IPS-11a (cell line): ENCODE measurements around the gene SLC39A3.

Experiments
- H3K4me3 ChIP-seq: one replicate; pipeline ENCODE4 v1.5.1; 2013; ENCODE audit warnings: low read depth, low read length, control low read depth

The SLC39A3 gene, protein sequence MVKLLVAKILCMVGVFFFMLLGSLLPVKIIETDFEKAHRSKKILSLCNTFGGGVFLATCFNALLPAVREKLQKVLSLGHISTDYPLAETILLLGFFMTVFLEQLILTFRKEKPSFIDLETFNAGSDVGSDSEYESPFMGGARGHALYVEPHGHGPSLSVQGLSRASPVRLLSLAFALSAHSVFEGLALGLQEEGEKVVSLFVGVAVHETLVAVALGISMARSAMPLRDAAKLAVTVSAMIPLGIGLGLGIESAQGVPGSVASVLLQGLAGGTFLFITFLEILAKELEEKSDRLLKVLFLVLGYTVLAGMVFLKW

DNA sequence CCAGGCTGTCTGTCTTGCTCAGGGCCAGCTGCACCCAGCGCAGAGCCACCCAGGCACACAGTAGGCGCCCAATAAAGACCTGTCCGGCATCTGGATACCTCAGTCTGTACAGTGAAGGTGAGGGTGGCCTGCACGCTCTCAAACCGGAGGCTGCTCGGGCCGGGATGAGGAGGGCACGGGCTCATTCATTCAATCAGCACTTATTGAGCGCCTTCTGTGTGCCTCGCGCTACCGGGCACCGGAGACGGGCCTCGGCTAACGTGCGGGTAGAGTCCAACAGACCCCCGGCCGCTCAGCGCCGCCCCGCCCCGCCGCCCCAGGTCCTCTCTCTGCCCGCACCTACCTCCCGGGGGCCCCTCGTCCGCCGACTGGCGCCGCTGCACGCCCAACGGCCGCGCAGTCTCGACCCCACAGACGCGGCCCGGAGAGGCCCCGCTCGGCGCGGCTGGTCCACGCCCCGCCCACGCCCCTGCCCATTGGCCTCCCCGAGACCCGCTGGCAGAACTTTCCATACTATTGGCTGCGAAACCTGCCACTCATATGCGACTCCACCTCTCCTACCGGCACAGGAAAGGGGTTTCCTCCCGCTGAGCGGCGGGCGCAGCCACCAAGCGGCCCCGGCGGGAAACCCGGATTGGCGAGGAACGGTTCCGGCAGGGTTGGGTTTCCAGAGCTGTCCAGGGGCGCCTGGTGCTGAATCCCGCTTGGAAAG, at the start of gene SLC39A3:
TSS of gene SLC39A3 (minus strand) at position 416 of the 712 bp plus-strand sequence. CDS start 2,760 bp downstream, outside the sequence.
- peak within 1 kb of the TSS; percentile 85 for H3K4me3 ChIP-seq

DNA sequence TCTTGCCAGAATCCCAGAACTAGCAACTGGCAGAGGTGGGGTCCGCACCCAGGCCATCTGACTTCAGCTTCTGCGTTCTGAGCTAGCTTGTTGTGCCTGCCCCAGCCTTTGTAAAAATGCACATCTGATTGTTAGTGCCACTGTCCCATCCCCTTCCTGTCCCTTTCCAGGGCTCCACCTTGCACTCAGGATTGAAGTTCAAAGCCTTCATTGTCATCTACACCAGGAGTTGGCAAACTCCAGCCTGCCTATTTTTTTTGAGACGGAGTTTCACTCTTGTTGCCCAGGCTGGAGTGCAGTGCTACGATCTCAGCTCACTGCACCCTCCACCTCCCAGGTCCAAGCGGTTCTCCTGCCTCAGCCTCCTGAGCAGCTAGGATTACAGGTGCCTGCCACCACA, 48.4 kb upstream of the SLC39A3 start:
- no peak overlapping the region for H3K4me3 ChIP-seq

DNA sequence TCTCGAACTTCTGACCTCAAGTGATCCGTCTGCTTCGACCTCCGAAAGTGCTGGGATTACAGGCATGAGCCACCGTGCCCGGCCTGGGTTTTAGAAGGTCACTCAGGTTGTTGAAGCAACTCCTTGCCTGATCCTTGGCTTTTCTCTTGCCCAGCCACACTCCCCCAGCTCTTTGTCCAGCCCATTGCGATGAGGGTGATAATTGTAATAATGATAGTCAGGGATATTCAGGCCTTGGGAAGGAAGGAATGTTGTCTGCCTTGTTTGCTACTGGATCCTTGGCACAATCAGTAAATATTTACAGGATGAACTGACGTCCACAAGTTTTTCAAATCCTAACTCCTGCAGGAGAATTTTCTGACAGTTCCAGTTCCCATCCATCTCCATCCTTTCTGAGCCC, 47.3 kb upstream of the SLC39A3 start:
- no peak overlapping the region for H3K4me3 ChIP-seq

DNA sequence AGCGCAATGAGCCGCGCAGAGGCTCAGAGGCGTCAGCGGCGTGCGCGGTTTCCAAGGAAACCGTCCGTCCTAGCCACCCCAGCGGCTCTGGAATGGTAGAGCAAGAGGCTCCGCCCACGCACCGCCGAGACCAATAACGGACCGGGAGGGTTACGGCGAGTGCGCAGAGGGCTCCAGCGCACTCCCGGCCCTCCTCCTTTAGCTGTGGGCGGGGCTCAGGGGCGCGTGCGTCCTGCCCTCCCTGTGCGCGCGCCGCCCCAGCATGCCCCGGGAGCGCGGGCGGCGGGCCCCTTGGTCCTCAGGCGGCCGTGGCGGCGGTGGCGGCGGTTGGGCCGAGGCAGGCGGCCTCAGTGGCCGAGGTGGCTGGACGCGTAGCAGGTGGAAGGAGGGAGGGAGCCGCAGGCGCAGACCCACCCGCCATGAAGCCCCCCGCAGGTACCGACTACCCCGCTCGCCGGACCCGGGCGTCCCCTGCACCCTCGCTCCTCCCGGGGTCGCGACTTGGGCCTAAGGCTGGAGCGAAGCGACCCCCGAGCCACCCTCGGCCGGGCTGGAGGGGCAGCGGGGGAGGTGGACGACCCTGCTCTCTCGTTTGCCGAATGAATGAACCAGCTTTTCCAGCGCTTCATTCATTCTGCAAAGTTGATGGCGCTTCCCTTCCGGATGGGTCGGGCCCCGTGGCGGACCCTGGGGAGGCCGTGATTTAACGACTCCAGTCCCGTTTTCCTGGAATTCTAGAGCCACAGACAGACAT, 45.6 kb upstream of the SLC39A3 start, which contains the start of gene THOP1:
TSS of gene THOP1 (plus strand) at position 260 of the 754 bp plus-strand sequence. CDS start at position 420, 160 bp downstream.
- H3K4me3 ChIP-seq = peak within 1 kb of the TSS; percentile 83

DNA sequence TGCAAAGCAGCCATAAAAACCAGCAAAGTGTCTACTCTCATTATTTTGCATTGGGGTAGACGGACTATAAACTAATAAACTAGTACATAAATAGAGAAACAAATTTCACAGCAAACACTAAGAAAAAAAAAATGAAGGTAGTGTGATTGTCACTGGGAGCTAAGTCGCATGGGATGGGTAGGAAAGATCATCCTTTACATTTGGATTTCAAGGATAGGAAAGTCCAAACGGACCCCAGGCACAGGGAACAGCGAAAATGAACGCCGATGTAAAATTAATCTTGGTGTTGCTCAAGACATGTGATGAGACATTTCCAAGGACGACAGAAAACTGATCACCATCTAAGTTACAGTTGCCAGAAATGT, 43.9 kb upstream of the SLC39A3 start:
- no peak overlapping the region for H3K4me3 ChIP-seq

DNA sequence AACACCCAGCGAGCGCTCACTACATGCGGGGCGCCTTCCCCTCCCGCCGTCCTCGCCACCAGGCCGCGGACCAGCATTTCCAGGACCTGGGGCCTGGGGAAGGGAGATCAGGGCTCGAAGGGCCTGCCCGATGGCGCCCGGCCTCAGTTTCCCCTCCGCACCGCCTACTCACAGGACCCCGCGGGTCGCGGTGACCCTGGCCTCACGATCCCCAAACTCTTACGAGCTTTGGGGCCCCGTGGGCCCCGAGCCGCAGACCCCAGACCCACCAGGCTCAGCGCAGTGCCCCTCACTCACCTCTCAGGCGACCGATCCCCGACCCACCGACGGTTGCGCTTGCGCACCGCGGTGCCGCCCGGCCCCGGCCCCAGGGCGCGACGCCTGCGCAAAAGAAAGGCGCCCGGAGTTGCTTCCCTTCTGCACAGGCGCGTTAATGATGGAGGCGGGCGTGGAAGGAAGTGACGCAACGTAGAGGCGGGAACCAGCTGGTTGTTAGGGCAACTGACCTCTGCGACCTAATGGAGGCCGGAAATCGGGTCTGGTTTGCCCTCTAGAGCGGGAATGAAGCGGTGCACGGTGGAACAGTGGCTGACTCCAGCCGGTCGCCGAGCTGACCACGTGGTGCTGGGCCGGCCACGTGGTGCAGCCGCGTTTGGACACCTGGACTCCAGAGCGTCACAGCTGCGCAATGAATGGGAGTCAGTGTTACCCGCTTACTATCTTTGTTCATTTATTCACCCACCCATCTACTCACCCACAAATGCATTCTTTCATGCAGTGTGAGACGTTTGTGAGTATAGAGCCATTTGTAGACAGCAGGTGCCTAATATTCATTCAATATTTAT, 43.3 kb upstream of the SLC39A3 start, which contains the start of gene SGTA:
TSS of gene SGTA (minus strand) at position 338 of the 845 bp plus-strand sequence. CDS start 14,205 bp downstream, outside the sequence.
- H3K4me3 ChIP-seq = peak within 1 kb of the TSS; percentile 85

DNA sequence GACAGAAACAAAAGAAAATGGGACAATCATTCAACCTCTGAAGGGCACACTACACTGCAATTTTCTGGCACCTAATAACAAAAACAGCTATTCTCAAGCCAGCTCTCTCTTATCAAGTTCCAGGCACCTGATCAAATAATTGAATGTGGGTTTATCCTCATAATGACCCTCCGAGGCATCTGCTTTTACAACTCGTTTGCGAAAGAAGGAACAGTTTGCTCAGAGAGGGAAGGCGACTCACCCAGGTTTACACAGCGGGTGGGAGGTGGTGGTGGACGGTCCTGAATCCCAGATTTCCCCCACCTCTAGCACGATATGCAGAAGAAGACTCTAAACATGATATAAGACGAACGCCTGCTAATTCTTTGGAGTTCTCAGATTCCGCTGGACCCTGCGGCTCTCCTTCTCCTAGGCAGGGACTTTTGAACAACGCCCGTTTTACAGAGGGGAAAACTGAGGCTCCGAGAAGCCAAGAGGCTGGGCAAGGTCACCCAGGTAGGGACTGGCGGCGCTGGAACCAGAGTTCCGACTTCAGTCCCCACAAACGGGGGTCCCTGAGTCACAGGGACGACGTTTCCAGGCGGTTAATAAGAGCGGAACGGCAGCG, 42.6 kb upstream of the SLC39A3 start:
- H3K4me3 ChIP-seq = peak overlapping the region; percentile 85

DNA sequence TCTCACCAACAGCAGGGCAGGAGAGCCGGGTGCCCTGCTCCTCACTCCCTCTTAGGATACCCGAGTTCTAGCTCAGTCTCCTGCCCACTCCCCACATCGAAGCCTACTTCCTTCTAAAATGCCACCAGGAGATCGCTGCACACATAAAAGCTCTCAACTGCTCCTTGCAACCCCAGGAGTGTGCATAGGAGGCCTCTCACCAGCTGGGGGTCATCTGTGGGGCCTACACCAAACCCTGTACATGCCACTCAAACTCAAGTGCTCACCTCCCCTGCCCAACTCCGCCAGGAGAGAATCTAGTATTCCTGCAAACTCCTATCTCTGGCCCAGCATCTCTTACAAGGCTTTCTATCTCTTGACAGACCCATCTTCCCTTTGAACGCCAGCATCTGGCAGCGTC, 40.5 kb upstream of the SLC39A3 start:
- no peak overlapping the region for H3K4me3 ChIP-seq

DNA sequence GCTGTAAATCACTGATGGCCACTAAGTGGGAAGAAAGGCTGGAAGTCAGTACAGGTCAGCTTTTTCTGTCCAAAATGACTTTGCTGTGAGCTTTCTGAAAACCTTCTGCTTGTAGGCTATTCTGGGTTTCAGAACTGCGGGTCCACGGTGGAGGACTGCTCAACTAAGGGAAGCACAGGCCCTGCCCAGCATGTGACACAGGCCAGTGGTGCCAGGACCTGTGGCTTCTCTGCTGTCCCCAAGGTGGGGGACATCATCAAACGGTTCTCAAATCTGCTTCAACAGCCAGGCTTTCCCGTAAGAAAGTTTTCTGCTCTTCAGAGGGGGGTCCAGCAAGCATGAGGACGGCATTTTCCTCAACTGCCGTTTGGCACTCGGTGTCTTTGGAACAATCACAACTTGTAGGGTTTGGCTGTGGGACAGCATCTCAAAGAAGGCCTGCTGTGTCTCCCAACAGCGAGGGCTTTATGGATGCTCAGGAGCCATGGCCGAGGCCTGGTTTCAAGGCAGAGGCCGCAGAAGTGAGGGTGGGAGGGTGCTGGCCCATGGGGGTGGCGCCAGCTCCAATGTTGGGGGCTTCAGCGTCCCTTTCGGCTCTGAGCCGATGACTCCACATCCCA, 39.4 kb upstream of the SLC39A3 start:
- no peak overlapping the region for H3K4me3 ChIP-seq

DNA sequence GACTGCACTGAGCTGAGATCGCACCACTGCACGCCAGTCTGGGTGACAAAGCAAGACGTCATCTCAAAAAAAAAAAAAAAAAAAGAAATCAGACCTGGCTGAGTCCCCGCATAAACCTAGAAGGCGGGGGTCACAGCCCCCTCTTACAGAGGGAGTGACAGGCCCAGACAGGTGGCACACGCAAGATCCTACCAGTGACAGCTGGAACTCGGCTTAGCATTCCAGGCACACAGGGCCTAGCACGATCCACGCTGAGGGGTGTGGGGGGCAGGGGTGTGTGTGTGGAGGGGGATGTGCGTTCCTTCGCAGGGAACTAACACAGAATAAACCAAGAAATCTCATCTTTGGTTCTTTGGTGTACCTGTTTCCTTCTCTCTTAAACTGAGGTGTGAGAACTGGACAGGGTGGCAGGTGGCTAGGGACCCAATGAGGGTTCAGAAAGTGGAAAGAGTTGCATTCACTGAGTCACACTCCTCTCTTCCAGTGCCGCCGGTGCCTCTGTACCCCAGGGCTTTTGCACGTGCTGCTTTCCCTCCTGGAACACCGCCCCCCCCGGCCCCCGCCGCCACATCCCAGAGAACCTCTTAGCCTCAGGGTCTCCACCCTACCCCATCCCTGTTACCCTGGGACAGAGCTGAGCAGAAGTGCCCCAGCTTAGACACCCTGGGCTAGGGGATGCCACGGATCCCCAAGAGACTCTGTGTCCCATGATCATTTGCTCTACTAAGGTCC, 38.3 kb upstream of the SLC39A3 start:
- H3K4me3 ChIP-seq = no peak overlapping the region

DNA sequence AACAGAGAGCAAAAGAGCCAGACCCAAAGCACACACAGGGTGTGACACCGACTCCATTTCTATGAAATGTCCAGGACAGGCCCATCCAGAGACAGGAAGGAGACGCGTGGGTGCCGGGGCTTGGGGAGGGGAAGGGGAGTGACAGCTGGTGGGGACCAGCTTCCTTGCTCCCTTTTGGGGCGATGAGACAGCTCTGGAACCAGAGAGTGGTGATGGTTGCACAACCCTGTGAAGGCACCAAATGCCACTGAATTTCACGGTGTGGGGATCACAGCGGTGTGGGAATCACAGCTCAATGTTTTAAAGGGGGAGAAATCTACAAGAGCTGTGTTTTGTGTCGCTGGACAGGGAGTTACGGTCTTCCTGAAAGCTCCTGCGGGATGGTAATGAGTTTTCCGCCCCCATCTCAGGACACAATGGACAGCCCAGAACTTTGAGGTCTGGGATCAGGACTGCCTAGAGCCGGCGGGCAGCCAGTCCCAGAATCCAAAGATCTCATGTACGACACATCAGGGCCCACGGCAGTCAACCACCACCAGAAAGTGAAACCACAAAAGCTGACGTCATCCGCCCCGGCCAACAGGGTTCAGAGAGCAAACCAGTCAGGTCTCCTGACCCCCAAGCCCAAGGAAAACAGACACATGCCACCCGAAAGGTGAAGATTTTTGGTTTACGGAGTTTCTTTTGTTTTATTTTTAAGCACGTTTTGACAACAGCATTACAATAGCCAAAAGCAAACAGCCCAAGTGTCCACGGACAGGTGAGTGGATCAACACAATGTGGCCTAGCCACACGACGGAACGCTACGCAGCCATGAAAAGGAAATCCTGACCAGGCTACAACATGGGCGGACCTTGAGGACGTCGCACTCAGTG, 36.0 kb upstream of the SLC39A3 start:
- H3K4me3 ChIP-seq = no peak overlapping the region

DNA sequence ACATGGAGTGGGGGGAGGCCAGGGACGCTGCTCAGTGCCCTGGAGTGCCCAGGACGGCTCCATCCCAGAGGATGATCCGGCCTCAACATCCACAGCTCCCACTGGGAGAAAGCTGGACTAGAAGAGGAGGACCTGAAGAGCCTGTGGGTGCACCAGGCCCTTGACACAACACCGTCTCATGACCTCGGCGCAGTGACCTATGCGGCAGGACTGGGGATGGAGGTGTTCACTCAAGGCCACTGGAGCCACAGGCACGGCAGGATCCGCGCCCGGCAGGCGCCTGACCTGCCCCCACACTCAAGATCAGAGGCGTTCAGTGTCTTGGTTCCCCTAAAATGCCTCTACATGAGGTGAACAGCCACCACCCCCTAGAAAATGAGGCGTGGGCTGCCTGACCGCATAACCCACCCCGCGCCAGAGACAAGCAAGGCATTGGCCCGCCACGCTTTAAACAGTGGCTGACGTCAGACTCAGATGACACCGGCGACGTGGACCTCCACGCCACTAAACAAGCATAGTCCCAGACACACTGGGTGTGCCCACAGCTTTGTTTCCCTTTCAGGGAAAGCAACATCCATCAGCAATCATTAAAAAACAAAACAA, 35.2 kb upstream of the SLC39A3 start:
- no peak overlapping the region for H3K4me3 ChIP-seq

DNA sequence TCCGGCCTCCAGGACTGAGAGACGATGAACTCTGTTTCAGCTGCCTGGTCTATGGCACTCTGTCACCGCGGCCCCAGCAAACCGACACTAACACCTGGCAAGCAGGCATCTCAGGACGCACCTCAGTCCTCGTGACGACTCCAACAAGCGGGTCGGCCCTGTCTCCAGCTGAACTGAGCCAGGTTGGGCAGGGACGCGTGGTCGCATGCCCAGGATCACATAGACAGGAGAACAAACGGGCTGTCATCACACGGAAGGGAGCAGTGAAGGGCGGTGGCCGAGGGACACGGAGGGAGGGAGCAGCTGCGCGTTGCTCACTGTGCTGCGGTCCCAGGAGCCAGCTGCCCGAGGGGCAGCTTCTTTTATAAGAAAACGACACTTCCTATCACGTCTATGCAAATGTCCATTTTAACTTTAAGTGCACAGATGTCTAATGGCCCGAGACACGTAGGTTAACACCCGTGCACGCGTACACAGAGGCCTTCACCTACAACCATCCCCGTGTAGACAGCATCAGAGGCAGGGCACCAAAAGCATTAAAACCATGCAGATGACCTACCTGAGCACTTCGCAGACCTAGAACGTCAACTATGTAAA, 34.4 kb upstream of the SLC39A3 start:
- no peak overlapping the region for H3K4me3 ChIP-seq

DNA sequence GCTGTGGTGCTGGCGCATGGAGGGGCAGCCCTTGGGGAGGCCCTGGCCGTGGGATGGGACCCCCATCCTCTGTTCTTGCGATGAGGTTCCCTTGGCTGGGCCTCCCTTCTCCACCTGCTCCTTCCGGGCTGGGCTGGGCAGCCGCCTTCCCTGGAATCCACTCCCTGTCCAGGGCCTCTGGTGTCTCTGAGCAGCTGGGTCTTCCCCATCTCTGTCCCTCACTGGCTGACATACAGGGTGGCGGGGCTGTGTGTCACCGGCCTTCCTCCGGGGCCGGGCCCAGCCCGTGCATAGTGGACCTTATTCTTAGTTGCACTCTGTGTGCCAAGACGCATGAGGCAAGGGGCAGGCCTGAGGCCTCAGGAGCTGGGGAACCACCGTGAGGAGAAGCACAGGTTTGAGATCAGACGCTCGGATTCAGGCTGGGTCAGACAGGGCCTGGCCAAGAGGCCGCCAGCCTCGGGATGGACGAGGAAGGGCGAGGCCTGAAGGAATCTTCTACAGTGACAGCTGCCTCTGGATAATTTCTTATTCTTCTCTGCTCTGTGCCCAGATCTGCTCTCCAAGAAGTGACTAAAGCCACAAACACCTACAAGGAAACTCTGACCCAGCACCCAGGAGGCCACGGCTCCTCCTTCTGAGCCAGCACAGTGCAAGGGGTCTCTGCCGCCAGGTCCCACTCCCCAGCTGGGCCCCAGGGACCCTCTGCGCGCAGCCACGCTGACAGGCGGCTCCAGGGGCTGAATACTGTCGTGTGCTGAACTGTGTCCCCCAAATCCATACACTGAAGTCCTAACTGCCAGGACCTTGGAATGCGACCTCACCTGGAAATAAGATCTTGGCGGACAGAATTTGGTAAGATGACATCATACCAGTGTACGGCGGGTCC, 32.2 kb upstream of the SLC39A3 start:
- H3K4me3 ChIP-seq = no peak overlapping the region

DNA sequence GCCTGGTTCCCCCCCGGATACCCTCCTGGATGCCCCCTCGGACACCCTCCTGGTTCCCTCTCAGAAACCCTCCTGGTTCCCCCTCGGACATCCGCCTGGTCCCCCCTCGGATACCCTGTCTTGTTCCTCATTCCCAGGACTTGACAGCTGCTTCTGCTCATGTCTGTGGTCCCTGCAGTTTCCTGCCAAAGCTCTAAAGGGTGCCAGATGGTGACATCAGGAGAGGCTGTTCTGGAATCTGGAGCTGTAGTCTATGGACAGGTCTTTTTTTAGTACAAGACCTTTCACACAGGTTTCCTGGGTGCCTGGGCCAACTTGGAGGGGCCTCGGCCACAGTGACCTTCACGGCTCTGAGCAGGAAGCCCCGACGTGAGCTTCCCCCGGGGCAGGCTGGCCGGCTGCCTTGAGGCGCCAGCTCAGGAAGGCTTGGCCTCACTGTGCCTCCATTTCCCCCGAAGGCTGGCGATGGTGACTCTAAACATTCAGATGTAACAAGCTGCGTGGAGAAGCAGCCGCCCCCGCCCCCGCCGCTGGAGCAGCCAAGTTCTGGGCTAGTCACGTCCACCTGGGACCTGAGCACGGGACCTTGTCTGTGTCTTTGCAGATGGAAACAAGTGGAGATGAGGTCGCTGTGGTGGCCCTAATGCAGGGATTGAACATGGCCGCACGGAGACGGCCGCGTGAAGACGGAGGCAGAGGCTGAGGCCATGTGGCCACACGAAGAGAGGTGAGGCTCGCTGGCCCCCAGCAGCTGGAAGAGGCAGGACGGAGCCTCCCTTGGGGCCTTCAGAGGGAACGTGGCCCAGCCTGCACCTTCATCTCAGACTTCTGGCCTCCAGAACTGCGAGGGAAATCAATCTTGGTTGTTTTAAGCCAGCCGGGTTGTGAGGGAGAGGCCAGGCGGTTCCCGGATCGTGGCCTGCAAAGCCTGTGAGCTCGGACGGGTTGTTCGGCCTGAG, 30.5 kb upstream of the SLC39A3 start:
- H3K4me3 ChIP-seq = no peak overlapping the region
